CD4-positive, alpha-beta T cell treated with Interferon alpha-2 for 1 hour (primary cell): ENCODE measurements around the gene OLFM1.

Source experiments
- DNase-seq, 2 donors: peaks; one replicate each; pipeline ENCODE4 v3.0.0-alpha.2; 2020 to 2022

OLFM1 gene

DNA sequence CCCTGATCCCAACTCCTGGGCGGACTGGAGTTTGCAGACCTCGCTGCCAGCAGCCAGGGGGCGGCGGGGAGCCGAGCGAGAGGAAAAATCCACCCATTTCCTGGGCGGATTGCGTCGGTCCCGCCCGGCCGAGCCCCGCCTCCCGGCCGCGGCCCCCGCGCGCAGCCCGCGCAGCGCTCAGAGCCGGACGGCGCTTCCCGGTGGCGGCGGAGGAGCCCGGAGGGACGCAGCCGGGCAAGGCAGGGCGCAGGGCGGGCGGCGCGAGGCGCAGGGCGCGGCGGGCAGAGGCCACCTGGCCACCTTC, at the start of gene OLFM1:
Gene OLFM1, plus strand, starts transcription at position 180 of the 304 bp plus-strand sequence. CDS start 322 bp downstream, outside the sequence.
- no peak for DNase-seq

- DNase-seq, result no peak
Measured at GRCh38 chr9:135038331-135038730, 49.1 kb upstream of the OLFM1 start.

DNA sequence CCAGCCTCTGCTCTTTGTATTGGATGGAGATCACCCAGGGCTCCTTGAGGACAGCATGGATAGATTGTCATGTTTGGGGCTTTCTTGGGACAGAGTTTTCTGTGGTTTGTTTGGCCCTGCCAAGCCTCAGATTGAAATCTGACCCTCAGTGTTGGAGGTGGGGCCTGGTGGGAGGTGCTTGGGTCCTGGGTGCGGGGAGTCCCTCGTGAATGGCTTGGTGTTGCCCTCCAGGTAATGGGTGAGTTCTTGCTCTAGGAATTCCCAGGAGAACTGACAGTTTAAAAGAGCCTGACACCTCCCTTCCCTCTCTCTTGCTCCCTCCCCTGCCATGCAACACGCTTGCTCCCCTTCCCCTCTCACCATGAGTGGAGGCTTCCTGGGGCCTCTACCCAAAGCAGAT, 48.6 kb upstream of the OLFM1 start:
- no peak for DNase-seq

DNA sequence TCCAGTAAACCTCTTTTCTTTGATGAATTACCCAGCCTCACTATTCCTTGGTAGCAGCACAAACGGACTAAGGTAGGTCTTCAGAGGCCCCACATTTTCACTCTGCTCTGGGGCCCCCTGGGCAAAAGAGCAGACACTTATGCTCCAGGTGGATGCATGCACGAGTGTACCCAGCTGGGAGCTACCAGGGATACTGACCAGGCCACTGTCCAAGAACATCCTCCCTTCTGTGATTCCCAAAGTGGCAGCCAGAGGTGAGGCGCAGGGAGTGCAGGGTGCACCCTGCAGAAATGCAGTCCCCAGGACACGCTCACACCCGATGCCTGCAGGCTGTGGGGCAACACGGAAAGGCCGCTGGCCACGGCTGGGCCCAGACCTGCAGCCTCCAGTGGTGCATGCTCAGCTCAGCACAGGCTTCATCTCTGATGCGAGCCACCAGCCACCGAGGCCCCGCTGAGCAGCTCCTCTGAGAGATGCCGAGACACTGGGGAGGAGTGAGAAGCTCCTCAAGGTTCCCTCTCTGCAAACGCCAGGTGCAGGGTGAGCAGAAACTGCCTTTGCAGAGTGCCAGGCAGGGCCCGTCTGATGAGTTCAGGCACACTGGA, 48.1 kb upstream of the OLFM1 start:
- DNase-seq, result no peak

DNA sequence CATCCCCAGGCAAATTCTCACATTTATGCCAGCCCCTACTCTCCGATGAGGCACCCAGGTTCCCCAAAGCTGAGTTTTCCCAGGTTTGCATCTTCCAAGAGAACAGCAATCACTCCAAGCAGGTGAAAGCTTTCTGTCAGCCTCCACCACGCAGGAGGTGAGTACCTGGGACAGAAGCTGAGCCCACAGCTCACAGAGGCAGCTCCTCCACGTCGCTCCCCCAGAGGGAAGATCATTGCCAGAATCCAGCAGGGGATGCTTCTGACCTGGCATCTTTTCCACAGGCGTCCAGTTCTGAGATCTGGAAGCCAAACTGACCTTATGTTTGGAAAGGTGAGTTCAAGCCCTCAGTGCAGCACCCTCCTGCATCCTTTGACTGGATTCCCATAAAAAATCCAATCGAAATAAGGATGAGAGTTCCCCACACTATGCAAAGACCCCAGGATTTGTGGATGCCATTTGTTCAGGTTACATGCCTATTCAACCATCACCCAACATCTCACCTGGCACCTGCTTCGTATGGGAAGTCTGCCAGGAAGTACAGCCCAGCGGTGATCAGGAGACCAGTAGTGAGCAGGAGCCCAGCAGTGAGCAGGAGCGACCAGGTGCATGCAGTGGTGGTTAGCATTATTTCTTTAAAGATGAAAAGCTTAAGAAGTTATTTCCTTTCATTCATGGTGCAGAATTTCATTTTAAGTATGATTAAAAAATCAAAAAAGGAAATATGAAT, 47.4 kb upstream of the OLFM1 start:
- no peak for DNase-seq

DNA sequence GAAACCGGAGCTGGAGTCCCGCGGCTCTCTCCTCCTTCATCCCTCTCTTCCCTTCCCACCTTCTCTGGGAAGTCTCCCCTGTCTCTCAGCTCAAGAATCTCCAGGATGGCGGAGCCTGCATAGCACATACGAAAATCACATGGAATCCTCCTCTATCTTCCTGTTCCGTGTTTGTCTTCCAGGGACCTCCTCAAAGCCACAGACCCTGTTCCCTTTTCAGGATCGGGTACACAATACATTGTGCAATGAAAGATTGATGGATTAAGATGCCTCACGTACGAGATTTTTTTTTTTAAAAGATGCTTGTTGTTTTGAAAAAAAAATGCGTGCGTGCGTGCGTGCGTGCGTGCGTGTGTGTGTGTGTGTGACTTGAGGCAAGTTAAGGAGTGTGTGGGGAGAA, 46.6 kb upstream of the OLFM1 start:
- no peak for DNase-seq

GRCh38 chr9:135043345-135043744, 44.1 kb upstream of the OLFM1 start:
- no peak for DNase-seq

GRCh38 chr9:135045264-135045927, 42.1 kb upstream of the OLFM1 start:
- no peak for DNase-seq

GRCh38 chr9:135045928-135046738, 41.3 kb upstream of the OLFM1 start:
- no peak for DNase-seq

GRCh38 chr9:135046739-135047350, 40.6 kb upstream of the OLFM1 start:
- no peak for DNase-seq

DNA sequence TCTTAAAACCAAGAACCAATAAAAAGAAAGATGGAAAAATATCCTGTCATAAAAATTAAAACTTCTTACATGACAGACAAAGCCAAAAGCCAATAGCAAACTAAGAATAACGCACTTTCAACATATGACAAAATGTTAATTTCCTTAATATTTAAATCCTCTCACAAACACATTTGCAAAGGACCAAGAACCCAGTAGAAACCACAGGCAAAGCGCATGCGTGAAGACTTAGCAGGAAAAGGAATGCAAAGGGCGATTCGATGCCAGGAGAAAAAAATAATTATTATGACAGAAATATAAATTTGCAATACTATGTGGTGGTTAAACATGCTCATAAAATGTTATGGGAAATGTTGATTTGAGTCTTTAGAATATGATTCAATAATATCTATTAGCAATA, 39.9 kb upstream of the OLFM1 start:
- no peak for DNase-seq

GRCh38 chr9:135048046-135048757, 39.3 kb upstream of the OLFM1 start:
- DNase-seq, result no peak

GRCh38 chr9:135048758-135049444, 38.6 kb upstream of the OLFM1 start:
- no peak for DNase-seq

DNA sequence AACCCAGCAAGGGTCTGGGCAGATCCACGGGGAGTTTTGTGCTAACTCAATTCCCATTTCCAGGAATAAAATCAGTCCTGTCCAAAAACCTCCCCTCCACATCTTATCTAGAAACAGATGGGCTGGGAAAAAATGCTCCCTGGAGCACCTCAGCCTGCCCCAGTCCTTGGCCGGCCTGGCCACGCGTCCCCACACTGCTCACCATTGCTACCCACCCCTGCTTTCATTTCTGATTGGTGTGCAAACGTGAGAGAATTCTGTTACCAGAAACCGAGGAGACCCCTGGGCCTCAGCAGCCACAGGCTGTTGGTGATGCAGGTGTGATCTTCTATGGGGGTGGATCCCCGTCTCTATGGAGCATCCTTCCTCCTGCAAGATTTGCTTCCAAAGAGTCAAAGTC, 38.0 kb upstream of the OLFM1 start:
- DNase-seq, result no peak

- DNase-seq, result no peak
Measured at GRCh38 chr9:135050072-135050990, 37.1 kb upstream of the OLFM1 start.

- DNase-seq, result no peak
Measured at GRCh38 chr9:135051316-135052038, 36.0 kb upstream of the OLFM1 start.

GRCh38 chr9:135053133-135053532, 34.3 kb upstream of the OLFM1 start:
- peak in 1 of 2 donors; percentile 10 for DNase-seq

DNA sequence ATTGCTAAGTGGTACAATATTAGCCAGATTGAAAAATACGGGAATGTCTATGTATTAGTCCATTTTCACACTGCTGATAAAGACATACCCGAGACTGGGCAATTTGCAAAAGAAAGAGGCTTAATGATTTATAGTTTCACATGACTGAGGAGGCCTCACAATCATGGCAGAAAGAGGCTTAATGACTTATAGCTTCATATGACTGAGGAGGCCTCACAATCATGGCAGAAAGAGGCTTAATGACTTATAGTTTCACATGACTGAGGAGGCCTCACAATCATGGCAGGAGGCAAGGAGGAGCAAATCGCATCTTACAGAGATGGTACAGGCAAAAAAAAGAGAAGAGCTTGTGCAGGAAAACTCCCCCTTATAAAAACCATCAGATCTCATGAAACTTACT, 32.3 kb upstream of the OLFM1 start:
- DNase-seq, result no peak

DNA sequence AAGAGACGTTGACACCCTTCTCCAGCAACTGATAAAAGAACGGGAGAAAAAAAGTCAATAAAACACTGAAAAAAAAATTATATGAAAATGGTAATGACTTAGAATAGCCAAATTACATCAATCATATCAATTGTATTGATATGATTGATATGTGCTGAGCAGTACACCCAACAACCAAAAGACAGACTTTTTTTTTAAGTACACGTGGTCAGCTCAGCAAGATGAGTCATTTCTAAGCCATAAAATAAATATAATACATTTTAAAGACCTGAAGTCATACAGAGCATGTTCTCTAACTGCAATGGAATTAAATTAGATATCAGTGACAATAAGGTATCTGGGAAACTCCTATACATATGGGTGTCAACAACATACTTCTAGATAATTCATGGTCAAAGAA, 30.9 kb upstream of the OLFM1 start:
- DNase-seq, result no peak
